Lower leg skin (tissue), 4 donors: ENCODE measurements around the gene RPS3A. TPM values are rescaled to one million over a fixed set of nuclear protein-coding genes. Genes with fewer than 3 reads are reported as not detected.

Source experiments
- DNase-seq, 2 donors: peaks; one replicate each; pipeline ENCODE4 v3.0.0-alpha.2; 2019; ENCODE audit warnings: low spot score in 2 of 2
- H3K4me3 ChIP-seq: fragments of 200-600 bp; sonication (generic); 2 replicates; pipeline ENCODE4 v1.5.1; 2017; ENCODE audit warnings: mild to moderate bottlenecking, low read depth; ENCODE audit not compliant: poor library complexity, severe bottlenecking
- POLR2A ChIP-seq, 2 donors: fragments of 450-650 bp; IDR thresholded peaks; one replicate each; pipeline ENCODE4 v1.6.1; 2016 to 2017; ENCODE audit warnings: antibody characterized with exemption in 2 of 2, mild to moderate bottlenecking in 1 of 2, moderate library complexity in 1 of 2
- WGBS, 2 donors: methylation state at CpG; one replicate each; pipeline ENCODE4 v1.1.5; 2018; 5-methylcytosine and 5-hydroxymethylcytosine counted together
- intact Hi-C: fragments of 100-400 bp; cut with DNase I; formaldehyde crosslinking; loops from one replicate; pipeline ENCODE4 v1.15.0; 2023; ENCODE audit warnings: low total_unique reads
- total RNA-seq, 4 donors: library from RNA; depleted of rRNA; stranded (reverse); fragments of >200 nt; gene quantifications; one replicate each; pipeline ENCODE4 v1.1.0, GENCODE V29; 2016
- TF ChIP-seq, protein P1 (sequence below), 3 donors: fragments of 450-650 bp; IDR thresholded peaks; one replicate each; pipeline ENCODE4 v1.5.1; 2016; ENCODE audit warnings: antibody characterized with exemption in 3 of 3, mild to moderate bottlenecking in 3 of 3, moderate library complexity in 2 of 3

Gene RPS3A
- total RNA-seq, 4 donors from 2014 or later: 2,776 to 4,436 (median 3,829) TPM

DNA sequence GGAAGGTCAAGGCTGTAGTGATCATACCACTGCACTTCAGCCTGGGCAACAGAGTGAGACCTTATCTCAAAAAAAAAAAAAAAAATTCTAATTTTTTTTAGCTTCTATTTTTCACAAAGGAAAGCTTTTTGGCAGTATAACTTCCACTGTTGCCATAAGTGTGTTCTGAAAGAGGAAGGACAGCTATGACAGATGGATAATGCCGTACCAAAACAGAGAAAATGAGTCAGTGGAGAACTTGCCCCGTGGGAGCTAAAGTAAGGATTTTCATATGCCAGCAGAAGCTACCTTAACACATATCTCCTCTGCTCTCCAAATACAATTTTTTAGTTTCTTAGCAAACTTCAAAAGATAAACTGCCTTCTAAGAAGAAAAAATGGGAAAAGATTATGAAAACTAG lies 43.7 kb downstream of the RPS3A start:
- no peak for DNase-seq
- H3K4me3 ChIP-seq: no peak overlapping the region
- no peak for TF ChIP-seq POLR2A (IDR thresholded peaks at IDR 0.05)
- TF ChIP-seq, protein P1, sequence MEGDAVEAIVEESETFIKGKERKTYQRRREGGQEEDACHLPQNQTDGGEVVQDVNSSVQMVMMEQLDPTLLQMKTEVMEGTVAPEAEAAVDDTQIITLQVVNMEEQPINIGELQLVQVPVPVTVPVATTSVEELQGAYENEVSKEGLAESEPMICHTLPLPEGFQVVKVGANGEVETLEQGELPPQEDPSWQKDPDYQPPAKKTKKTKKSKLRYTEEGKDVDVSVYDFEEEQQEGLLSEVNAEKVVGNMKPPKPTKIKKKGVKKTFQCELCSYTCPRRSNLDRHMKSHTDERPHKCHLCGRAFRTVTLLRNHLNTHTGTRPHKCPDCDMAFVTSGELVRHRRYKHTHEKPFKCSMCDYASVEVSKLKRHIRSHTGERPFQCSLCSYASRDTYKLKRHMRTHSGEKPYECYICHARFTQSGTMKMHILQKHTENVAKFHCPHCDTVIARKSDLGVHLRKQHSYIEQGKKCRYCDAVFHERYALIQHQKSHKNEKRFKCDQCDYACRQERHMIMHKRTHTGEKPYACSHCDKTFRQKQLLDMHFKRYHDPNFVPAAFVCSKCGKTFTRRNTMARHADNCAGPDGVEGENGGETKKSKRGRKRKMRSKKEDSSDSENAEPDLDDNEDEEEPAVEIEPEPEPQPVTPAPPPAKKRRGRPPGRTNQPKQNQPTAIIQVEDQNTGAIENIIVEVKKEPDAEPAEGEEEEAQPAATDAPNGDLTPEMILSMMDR (IDR thresholded peaks at IDR 0.05): no peak
- 63 to 72% methylated on average over 2 of the region's 2 CpGs for WGBS, 2 donors
- intact Hi-C loops: no loop called here

DNA sequence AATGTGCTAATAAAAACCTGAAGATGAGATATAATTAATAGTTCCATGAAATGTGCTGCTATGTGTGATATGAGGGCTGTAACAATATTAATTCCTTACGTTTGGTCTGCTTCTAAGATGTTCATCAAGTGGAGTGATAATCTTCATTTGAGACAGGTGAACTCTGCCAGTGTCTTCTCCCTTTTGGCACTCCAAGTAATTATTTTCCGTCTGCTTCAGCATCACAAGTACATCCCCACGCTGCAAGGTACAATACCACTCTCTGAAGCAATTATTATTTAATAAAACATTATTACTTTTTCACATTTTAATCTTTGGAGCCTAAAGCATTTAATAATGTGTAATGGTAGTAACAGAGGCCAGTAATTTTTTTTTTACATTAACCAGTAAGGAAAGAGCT lies 44.4 kb downstream of the RPS3A start:
- no peak overlapping the region for H3K4me3 ChIP-seq
- no peak for TF ChIP-seq POLR2A (IDR thresholded peaks at IDR 0.05)
- TF ChIP-seq, protein P1 (IDR thresholded peaks at IDR 0.05): no peak
- DNase-seq: no peak
- intact Hi-C loops: no loop called here
- WGBS, 2 donors: 88 to 99% methylated on average over 3 of the region's 3 CpGs

DNA sequence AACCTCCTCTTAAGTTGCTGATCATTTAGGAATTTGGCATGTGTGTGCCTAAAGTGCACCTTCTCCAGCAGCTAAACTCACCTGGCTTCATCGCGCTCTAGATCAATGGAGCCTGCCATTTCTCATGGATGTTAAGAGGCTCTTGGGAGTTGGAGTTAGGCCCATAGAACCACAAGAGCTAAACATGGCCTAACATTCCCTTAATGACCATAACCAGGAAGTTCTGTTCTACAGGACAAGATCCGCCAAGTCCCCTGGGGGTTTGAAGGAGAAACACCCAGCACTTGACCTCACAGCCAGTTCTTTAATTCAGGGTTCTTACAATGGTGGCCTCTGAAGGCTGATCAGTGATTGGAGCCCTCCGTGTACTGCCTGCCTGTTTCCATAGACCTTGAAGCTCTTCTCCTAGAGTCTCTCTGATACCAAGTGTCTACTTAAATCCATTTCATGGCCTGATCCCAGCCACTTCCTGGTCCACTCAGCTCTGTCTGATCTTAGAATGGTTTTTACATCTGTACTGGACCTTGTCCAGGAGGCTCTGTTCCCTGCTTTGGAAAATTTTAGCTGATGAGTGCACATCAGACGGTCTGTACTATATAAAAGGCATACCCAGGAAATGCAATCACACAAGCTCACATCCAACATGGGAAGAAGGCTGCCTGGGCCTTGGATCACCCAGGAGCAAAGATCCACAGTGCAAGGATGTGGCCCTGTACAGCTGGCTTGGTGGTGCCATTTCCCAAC lies 45.1 kb downstream of the RPS3A start:
- intact Hi-C loops: no loop called here
- TF ChIP-seq, protein P1 (IDR thresholded peaks at IDR 0.05): no peak
- TF ChIP-seq POLR2A (IDR thresholded peaks at IDR 0.05): no peak
- no peak overlapping the region for H3K4me3 ChIP-seq
- DNase-seq: no peak
- WGBS, 2 donors: 90 to 92% methylated on average over 5 of the region's 5 CpGs

DNA sequence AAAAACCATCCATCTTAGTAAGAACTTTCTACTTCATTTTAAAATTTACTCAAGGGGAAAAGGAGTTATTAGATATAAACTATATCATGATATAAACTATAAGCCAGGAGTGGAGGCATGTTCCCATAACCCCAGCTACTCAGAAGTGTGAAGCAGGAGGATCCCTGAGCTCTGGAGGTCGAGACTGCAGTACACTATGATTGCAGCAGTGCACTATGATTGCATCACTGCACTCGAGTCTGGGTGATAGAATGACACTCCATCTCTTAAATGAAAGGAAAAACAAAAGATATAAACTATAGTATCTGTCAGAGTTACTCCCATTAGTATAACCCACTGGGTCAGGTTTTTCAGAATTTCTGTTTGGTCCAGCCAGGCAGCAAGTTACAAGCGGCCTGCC lies 47.6 kb downstream of the RPS3A start:
- intact Hi-C loops: no loop called here
- TF ChIP-seq POLR2A (IDR thresholded peaks at IDR 0.05): no peak
- TF ChIP-seq, protein P1 (IDR thresholded peaks at IDR 0.05): no peak
- H3K4me3 ChIP-seq: no peak overlapping the region
- 82 to 85% methylated on average over 3 of the region's 3 CpGs for WGBS, 2 donors
- no peak for DNase-seq

DNA sequence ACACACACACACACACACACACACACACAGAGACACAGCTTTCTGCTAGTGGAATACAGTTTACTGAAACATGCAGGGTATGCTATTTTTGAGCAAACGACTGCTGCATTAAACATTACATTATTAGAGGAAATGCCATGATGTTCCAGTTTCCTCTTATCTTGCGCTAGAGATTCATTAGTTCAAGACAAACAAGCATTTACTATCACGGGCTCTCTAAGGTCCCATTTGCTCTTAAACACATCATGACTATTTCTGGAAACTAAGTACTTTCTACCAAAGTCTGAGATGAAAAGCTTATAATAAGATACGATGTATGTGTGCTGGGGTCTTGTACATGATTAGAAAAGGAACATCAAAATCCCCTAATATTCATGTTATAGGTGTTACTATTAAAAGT lies 48.8 kb downstream of the RPS3A start:
- H3K4me3 ChIP-seq: no peak overlapping the region
- 92 to 94% methylated on average over 4 of the region's 4 CpGs for WGBS, 2 donors
- TF ChIP-seq, protein P1 (IDR thresholded peaks at IDR 0.05): no peak
- TF ChIP-seq POLR2A (IDR thresholded peaks at IDR 0.05): no peak
- no peak for DNase-seq
- intact Hi-C loops: no loop called here
